ENCODE measurements around the gene ZNF550. TPM values are rescaled to one million over a fixed set of nuclear protein-coding genes. Genes with fewer than 3 reads are reported as not detected.
A peak's percentile ranks its signal among the peaks of the same experiment; 100 is the strongest.

The ZNF550 gene
- total and polyA plus RNA-seq, 2 of the 13 experiments (the other 11 are each of a cell fraction or from before 2014, with no cell fraction given): 8.6 to 9.1 TPM

- TF ChIP-seq ZNF468 (CRISPR knock-in tag; IDR thresholded peaks at IDR 0.05) (no peak), ZNF333 (CRISPR knock-in tag; IDR thresholded peaks at IDR 0.05; ENCODE audit: borderline replicate concordance) (no peak), NFKB2 (CRISPR knock-in tag; IDR thresholded peaks at IDR 0.05; ENCODE audit: borderline replicate concordance) (no peak), ZNF7 (CRISPR knock-in tag; IDR thresholded peaks at IDR 0.05) (no peak), SMYD3 (CRISPR knock-in tag; IDR thresholded peaks at IDR 0.05) (no peak), ZNF274 (CRISPR knock-in tag; IDR thresholded peaks at IDR 0.05) (no peak), ZNF629 (CRISPR knock-in tag; conservative IDR thresholded peaks at IDR 0.05) (no peak), TOPORS (CRISPR knock-in tag; IDR thresholded peaks at IDR 0.05) (no peak), ZFX (CRISPR knock-in tag; IDR thresholded peaks at IDR 0.05; ENCODE audit: low read depth) (peak; percentile 62), ZBTB33 (CRISPR knock-in tag; IDR thresholded peaks at IDR 0.05) (no peak), JUNB (CRISPR knock-in tag; IDR thresholded peaks at IDR 0.05; ENCODE audit: borderline replicate concordance) (no peak), SRY (CRISPR knock-in tag; IDR thresholded peaks at IDR 0.05) (no peak), PRDM10 (CRISPR knock-in tag; IDR thresholded peaks at IDR 0.05; ENCODE audit: low read depth) (no peak), ELF3 (CRISPR knock-in tag; IDR thresholded peaks at IDR 0.05) (no peak), HNRNPLL (IDR thresholded peaks at IDR 0.05; ENCODE audit: low read depth, low read length, poor library complexity, severe bottlenecking) (no peak), NR2F2 (IDR thresholded peaks at IDR 0.05; ENCODE audit: borderline replicate concordance, low read depth) (no peak), TP53 (CRISPR knock-in tag; conservative IDR thresholded peaks at IDR 0.05) (no peak), ZNF558 (CRISPR knock-in tag; IDR thresholded peaks at IDR 0.05; ENCODE audit: borderline replicate concordance) (0 out of 2 replicates have a peak, but pooled peaks have one; percentile 44), PHF8 (CRISPR knock-in tag; IDR thresholded peaks at IDR 0.05) (peak; percentile 64), ZNF749 (CRISPR knock-in tag; IDR thresholded peaks at IDR 0.05; ENCODE audit: borderline replicate concordance) (no peak), ZMYM2 (CRISPR knock-in tag; IDR thresholded peaks at IDR 0.05) (no peak), ZNF17 (CRISPR knock-in tag; IDR thresholded peaks at IDR 0.05) (no peak), XRCC5 (optimal IDR thresholded peaks at IDR 0.05; ENCODE audit: low read length) (peak; percentile 28), FOSL1 (CRISPR knock-in tag; IDR thresholded peaks at IDR 0.05; ENCODE audit: borderline replicate concordance) (no peak), ZSCAN29 (CRISPR knock-in tag; conservative IDR thresholded peaks at IDR 0.05) (no peak)
These were observed 24.1 kb upstream of the ZNF550 start, which contains the start of gene ZIK1 (continued) for GRCh38 chr19:57583521-57584416.

Measured in HepG2 (cell line).